T-helper 2 cell (primary cell): ENCODE results near the gene CACNB2.
A peak's percentile ranks its signal among the peaks of the same experiment; 100 is the strongest.

Experiments used
- DNase-seq, 5 experiments: peaks; one replicate each; pipeline versions ENCODE4 v3.0.0 to v3.0.0-alpha.2; 2012 to 2022

CACNB2 gene

DNA sequence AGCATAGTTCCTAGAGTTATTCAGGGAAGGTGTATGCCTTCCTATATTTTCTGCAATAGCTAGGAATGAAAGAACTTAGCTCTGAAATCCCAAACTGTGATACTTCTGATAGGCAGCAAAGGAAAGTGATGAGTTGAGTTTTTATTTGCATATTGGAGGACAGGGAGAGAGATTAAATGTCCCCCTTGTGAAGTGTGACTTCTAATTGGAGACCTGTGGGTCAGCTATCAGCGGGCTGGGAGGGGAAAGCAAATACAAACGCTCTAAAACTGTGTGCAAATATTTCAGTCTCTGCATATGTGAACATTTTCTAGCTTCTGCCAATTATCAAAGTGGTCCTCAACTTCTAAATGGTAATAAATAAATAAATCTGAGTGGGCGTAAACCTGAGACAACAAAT is 203.3 kb downstream of the CACNB2 start:
- no peak for DNase-seq

GRCh38 chr10:18345308-18345707 is 205.1 kb downstream of the CACNB2 start:
- DNase-seq = no peak

DNA sequence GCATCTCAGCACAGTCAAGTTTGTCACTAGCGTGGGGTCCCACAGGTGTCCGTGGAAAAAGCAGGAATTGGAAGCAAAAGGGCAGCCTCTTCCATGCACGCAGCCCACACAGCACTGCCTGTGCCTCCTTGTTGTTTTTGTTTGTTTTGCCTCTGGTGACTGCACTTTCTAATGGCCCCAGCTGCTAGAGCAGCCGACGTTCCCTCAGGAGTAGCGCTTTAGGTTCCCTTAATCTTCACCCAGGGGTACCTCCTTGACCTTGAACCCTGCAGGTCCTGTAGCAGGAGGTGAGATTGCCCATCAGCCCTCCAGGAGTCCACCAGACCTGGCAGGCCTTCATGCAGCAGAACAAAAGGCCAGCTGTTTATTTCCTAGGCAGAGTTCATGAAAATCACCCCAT is 210.1 kb downstream of the CACNB2 start:
- DNase-seq = no peak

GRCh38 chr10:18351421-18351820 is 211.2 kb downstream of the CACNB2 start:
- no peak for DNase-seq

GRCh38 chr10:18352175-18352574 is 212.0 kb downstream of the CACNB2 start:
- no peak for DNase-seq

DNA sequence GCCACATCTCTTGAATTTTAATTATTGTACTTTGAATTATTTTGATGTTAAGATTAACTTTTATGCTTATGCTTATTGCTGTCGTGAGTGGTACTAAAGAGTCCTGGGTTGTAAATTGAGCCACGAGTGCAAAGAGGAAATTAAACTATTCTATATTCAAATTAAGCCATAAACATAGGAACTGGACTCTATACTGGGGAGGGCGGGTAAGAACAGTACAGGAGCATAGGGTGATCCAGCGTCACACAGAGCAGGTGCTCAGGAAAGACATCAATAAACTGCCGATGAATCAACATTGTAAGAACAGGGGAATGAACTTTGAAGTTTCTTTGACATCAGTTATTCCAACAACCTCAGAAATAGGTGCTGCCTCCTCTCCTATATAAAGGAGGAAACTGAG is 219.6 kb downstream of the CACNB2 start:
- no peak for DNase-seq

- DNase-seq = no peak
Observed at GRCh38 chr10:18362892-18363291, 222.7 kb downstream of the CACNB2 start.

DNA sequence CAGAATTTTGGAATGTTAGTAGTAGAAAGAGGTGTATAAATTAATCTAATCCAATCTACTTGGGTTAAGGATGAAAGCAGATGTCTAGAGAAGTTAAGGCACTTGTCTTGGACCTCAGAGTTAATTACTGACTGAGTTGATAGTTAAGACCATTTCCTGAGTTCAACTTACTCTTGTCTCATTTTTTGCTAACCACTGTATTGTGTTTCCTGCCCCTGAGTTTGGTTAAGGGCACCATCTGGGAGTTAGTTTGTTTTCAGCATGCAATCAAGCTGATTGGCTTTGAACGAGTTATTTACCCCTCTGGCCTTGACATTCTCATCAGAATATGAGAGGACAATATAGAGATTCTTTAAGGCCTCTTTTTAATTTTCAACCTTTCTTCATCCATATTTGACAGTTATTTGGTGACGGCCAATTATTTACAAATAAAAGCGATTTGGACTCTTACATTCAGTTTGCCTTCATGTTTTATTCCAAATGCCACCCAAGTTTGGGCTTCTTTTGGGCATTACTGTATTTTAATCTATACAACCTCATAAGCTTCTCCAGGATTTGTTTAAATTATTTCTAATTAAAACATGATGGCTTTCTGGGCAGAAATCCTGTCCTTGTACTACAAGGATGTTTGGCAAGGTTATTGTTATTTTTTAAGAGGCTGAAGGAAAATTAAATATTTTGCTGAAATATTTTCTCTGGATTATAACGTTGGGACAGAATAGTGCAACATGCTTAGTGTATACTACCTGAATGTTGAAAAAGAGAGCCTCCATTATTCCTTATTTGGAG is 225.0 kb downstream of the CACNB2 start:
- DNase-seq = no peak

- no peak for DNase-seq
Observed at GRCh38 chr10:18367840-18368239, 227.6 kb downstream of the CACNB2 start.

DNA sequence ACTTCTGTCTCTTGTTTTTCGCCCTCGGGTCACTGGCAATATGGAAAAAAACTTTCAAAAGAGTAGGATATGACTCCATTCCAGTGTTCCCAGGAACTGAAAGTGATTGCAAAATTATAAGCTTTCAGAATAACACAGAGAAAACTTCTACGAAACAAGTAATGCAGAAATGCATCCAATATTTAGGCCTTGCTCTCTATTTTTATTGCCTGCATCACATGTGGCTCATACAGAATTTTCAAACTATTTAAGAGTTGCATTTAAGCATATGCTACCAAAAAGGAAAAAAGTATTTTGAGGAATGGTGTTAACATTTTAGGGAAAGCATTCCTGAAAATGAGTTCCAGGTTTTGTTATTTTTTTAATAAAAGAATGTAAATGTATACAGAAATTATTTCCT is 228.0 kb downstream of the CACNB2 start:
- no peak for DNase-seq

DNA sequence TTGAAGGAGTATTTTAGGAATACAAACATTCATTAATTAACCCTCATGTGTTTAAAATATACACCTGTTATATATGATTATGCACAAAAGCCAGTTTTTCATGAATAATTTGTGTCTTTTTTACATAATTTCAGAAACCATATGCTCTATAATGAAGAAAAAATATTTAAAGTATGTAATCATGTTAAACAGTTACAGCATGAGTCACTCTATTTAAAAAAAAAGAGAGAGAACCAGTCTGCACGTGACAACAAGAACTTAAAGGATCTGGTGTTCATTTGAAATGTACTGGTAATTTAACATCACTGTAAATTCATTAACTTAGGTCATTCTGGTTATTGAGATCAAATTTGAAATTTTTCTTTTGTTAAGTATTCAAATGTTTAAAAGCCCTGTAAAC is 228.5 kb downstream of the CACNB2 start:
- DNase-seq = no peak

- no peak for DNase-seq
Observed at GRCh38 chr10:18369859-18370473, 229.7 kb downstream of the CACNB2 start.

GRCh38 chr10:18376650-18377049 is 236.4 kb downstream of the CACNB2 start:
- DNase-seq = no peak

DNA sequence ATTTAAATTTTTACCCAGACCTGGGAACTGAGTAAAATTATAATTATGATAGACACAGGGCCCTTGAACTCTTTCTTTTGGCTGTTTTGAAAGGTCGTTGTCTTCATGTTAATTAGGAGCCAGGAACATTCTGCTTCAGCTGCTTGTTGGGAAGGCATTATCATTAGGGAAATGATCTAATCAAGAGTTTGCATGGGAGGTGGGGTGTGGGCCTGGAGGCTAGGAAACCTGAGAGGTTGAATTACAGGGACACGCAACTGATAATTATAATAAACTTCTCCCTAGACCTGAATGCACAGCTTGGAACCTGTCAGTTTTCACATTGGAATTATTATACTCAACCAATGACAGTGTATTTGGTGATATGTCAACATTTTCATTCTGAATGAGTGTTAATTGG is 237.7 kb downstream of the CACNB2 start:
- no peak for DNase-seq

- no peak for DNase-seq
Observed at GRCh38 chr10:18378766-18379165, 238.5 kb downstream of the CACNB2 start.

- DNase-seq = no peak
Observed at GRCh38 chr10:18381679-18382078, 241.5 kb downstream of the CACNB2 start.

DNA sequence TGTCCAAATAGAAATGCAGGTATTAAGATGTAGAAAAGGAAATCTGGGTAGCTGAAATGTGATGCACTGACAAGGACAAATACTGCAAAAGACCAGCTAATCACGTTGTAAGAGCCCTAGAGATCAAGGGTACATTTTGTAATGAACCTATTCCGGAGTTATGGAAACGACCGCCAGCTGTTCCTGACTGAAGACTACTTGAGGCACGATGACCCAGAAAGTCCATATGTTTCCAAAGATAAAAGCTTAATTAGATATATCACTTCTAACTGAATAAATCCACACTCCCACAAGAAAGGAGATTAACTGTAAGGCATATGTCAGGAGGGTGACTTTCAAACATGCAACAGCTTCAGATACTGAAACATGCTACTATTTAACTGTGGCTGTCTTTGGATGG is 257.7 kb downstream of the CACNB2 start:
- DNase-seq = no peak

DNA sequence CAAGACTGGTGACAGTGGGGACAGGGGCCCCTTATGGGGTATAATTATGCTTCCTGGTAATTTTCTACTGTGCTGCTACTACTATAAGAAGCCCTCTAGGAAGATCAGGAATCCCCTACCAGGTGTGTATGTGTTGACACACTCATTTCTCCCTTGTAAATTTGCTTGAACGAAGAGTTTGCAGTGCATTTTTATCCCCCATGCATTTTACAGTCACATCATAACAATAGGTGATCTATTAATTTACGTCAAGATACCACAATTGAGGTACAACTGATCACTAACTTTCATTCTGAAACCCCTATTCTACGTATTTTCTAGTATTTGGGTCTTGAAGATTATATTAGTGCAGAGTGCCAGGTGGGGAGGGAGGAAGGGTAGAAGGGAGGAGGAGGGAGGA is 258.9 kb downstream of the CACNB2 start:
- DNase-seq = no peak

DNA sequence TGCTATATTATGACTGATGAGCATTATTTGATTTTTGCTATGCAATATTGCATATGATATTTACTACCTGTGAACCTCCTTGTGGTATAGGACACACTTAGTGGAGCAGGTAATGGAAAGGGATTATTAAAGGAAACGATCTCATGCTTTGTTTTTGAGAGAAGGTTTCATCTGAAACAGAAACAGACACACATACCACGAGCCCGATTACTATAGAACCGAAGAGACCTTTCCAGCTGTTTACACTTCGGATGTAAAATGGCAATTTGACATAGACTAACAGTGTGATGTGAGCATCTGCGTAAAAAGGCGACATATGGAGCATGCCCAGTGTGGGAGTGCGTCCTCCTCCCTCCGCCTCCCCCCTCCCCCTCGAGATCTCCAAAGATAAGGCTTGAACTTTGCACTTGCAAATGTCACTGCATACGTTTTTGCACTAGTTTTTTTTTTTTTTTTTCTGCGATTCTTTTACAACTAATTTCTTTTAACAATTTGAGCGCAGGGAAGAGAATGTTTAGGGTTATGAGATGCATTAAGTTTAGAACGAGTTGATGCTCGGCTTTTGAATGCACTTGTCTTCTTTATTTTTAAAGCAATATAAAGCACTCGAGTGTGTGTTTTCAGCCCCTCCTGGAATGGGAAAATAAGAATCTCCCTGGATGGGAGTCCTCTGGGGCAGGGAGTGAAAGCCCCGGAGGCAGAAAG is 260.1 kb downstream of the CACNB2 start:
- peak in 1 of 5 experiments; percentile 91 for DNase-seq

DNA sequence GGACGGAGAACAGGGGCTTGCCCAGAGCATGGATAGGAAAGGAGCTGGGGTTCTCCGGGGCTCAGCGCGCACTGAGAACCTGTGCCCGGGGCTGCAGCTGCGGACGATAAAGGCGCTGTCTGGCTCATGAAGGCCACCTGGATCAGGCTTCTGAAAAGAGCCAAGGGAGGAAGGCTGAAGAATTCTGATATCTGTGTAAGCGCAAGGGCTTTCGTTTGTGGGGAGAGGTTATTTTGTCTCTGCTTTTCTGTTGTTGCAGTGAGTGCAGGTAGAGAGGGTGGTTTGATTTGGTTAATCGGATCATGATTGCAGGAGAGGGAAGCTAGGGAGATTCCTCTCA is 260.7 kb downstream of the CACNB2 start:
- DNase-seq = peak in 1 of 5 experiments; percentile 30

- DNase-seq = no peak
Observed at GRCh38 chr10:18401416-18402195, 261.4 kb downstream of the CACNB2 start.

DNA sequence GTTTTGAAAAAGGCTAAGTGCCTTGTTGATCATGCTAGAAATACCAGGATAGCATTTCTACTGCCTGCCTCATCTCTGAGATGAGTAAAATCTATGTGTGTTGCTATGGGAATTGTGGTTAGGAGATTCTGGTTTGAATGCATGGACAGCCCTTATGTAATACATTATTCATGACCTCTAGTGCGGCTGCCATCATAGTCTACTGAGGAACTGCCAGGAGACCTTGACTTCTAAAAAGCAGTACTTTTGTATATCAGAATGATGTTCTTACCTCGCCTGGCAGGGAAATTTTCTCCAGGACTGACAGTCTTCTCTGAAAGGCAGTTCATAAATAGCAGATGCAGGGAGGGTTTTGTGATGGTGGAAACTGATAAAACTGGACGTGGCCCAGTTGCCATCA is 262.6 kb downstream of the CACNB2 start:
- no peak for DNase-seq

GRCh38 chr10:18404530-18404929 is 264.3 kb downstream of the CACNB2 start:
- DNase-seq = no peak
